MCF 10A (cell line): ENCODE measurements around the gene OBSCN. TPM values are rescaled to one million over a fixed set of nuclear protein-coding genes. Genes with fewer than 3 reads are reported as not detected.
"Not testable (repeated sequence)": the region's sequence is repeated elsewhere in the genome, so short reads cannot be mapped to it uniquely, and the experiment has no call there.

Source experiments
- BruUV-seq: library from RNA; stranded (reverse); fragments of 400-500 nt; replicated peaks from 2 replicates; lab custom pipeline; 2021; lab: Mats Ljungman, UMichigan
- CTCF ChIA-PET: fragments of 300-600 bp; sonication (Branson Sonifier 250); formaldehyde crosslinking; extraction: SDS; loops from one replicate; lab custom pipeline; 2021; ENCODE audit warnings: antibody characterized with exemption, inconsistent platforms; lab: Yijun Ruan, JAX
- POLR2A ChIA-PET: fragments of 300-600, 350-650 bp; sonication (Branson Sonifier 250); formaldehyde crosslinking; extraction: SDS; loops from one replicate; lab custom pipeline; 2020; ENCODE audit warnings: antibody characterized with exemption, inconsistent platforms; lab: Yijun Ruan, JAX
- DNase-seq: peaks from one replicate; pipeline ENCODE4 v3.0.0-alpha.2; 2018; ENCODE audit not compliant: unreplicated experiment
- H3K27ac Mint-ChIP-seq: one replicate; pipeline ENCODE4 v1.8.0; 2022; ENCODE audit warnings: mild to moderate bottlenecking, low read depth, mixed read lengths; ENCODE audit not compliant: unreplicated experiment
- H3K27me3 Mint-ChIP-seq: one replicate; pipeline ENCODE4 v1.8.0; 2022; ENCODE audit warnings: mixed read lengths; ENCODE audit not compliant: insufficient read depth, unreplicated experiment
- H3K36me3 Mint-ChIP-seq: one replicate; pipeline ENCODE4 v1.8.0; 2022; ENCODE audit warnings: mild to moderate bottlenecking, moderate library complexity, mixed read lengths; ENCODE audit not compliant: insufficient read depth, unreplicated experiment
- H3K4me1 Mint-ChIP-seq: one replicate; pipeline ENCODE4 v1.8.0; 2022; ENCODE audit warnings: mixed read lengths; ENCODE audit not compliant: insufficient read depth, unreplicated experiment
- H3K4me3 Mint-ChIP-seq: one replicate; pipeline ENCODE4 v1.8.0; 2022; ENCODE audit warnings: mild to moderate bottlenecking, moderate library complexity, mixed read lengths; ENCODE audit not compliant: unreplicated experiment
- H3K9me3 Mint-ChIP-seq: one replicate; pipeline ENCODE4 v1.8.0; 2022; ENCODE audit warnings: mixed read lengths; ENCODE audit not compliant: unreplicated experiment
- intact Hi-C: fragments of 100-400 bp; cut with micrococcal nuclease; formaldehyde crosslinking; loops from 2 replicates; pipeline ENCODE4 v1.14.1; 2022
- total RNA-seq: library from RNA; stranded (reverse); gene quantifications from 2 replicates; pipeline ENCODE4 v1.2.3, GENCODE V29; 2022
- TF ChIP-seq, protein P1 (sequence below): fragments of 200-600 bp; IDR thresholded peaks from one replicate; pipeline ENCODE4 v1.8.0; 2022; ENCODE audit warnings: antibody characterized with exemption, mild to moderate bottlenecking; ENCODE audit not compliant: unreplicated experiment

The OBSCN gene
- total RNA-seq, 1 experiment from 2014 or later, result 22.6 TPM

DNA sequence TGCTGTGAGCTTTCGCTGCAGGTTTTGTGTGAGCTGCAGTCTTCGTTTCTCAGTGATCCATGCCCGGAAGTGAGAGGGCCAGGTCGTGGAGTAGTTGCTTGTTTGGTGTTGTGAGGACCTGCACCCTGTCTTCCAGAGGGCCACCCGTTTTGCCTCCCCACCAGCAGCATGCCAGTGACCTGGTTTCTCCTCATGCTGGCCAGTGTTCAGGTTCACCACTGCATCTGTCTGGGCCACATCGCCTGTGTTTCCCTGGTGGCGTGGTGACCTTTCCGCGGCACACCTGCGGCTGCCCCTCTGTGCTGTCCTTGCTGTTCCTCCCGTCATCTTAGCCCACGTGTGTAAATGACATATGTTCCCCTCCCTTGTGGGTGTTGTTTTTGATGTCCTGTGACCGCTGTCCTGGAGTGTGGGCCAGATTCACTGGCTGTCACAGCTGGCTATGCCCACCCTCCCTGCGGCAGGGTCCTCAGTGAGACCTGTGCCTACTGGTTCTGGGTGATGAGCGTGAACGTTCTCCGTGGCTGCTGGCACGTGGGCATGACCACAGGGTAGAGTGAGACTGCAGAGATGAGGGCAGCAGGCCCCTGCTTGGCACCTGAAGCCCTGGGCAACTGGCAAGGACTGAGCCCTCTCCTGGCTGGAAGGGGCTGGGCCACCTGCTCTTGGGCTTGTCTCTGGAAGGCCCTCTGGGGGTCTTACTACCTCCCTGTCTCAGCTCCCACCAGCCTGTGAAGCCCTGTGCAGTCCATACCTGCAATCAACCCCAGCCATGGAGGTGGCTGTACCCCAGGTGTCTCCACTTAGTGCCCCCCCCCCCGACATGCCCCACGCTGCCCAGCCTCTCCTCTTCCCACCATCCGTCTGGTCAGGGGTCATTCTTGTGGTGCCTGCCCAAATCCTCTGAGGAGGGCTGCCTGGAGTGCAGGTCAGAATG lies 35.0 kb upstream of the OBSCN start:
- ChIA-PET POLR2A (interaction anchor here (1.0 kb wide), 1 partner anchor 11 kb away, joined by 3 read pairs; no protein-coding TSS in a partner anchor), CTCF (interaction anchor here (0.6 to 1.1 kb wide), 3 partner anchors 41 to 50 kb away, joined by 3 to 8 read pairs (median 5); no protein-coding TSS in a partner anchor)
- BruUV-seq, result no TSS peak
- no peak for DNase-seq
- intact Hi-C loops, result no loop called here
- H3K27me3 Mint-ChIP-seq, result no peaks in the 10 kb centered on the region
- no peak overlapping the region for H3K4me3 Mint-ChIP-seq
- no peaks in the 10 kb centered on the region for H3K4me1 Mint-ChIP-seq
- TF ChIP-seq, protein P1, sequence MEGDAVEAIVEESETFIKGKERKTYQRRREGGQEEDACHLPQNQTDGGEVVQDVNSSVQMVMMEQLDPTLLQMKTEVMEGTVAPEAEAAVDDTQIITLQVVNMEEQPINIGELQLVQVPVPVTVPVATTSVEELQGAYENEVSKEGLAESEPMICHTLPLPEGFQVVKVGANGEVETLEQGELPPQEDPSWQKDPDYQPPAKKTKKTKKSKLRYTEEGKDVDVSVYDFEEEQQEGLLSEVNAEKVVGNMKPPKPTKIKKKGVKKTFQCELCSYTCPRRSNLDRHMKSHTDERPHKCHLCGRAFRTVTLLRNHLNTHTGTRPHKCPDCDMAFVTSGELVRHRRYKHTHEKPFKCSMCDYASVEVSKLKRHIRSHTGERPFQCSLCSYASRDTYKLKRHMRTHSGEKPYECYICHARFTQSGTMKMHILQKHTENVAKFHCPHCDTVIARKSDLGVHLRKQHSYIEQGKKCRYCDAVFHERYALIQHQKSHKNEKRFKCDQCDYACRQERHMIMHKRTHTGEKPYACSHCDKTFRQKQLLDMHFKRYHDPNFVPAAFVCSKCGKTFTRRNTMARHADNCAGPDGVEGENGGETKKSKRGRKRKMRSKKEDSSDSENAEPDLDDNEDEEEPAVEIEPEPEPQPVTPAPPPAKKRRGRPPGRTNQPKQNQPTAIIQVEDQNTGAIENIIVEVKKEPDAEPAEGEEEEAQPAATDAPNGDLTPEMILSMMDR, result no peak
- peak overlapping the region; percentile 47 for H3K27ac Mint-ChIP-seq
- H3K36me3 Mint-ChIP-seq, result peaks cover 9% of the 10 kb centered on the region
- H3K9me3 Mint-ChIP-seq, result no peaks in the 10 kb centered on the region

DNA sequence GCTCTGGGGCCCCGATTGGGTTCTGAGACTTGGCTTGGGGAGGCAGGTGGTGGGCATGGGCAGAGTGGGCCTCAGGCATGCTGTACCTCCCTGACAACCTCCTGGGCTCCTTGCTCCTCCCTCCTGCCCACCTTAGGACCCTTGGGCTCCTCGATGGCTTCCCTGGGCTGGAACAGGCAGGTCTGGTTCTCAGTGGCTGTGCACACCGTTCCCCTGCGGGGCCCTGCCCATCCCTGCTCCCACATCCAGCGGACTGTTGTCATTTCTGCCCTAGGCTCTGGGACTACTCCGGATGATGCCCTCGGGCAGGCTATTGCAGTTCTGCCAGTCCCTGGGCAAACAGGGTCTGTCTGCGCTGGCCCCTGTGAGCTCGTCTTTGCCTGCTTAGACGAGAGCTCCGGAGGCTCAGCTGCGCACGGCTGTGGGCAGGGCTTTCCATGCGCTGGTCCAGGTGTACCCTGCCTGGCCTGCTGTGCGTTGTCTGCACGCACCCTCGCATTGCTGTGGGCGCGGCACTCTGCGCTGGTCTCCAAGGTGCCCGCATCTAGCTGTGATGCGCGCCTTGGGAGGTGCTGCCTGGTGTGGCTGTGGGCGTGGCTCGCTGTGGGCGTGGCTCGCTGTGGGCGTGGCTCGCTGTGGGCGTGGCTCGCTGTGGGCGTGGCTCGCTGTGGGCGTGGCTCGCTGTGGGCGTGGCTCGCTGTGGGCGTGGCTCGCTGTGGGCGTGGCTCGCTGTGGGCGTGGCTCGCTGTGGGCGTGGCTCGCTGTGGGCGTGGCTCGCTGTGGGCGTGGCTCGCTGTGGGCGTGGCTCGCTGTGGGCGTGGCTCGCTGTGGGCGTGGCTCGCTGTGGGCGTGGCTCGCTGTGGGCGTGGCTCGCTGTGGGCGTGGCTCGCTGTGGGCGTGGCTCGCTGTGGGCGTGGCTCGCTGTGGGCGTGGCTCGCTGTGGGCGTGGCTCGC lies 34.0 kb upstream of the OBSCN start:
- H3K4me1 Mint-ChIP-seq, BruUV-seq, intact Hi-C loops, H3K27ac Mint-ChIP-seq, H3K9me3 Mint-ChIP-seq, H3K4me3 Mint-ChIP-seq, DNase-seq, H3K27me3 Mint-ChIP-seq: not testable (repeated sequence)
- peaks cover 13% of the 10 kb centered on the region for H3K36me3 Mint-ChIP-seq
- ChIA-PET POLR2A (interaction anchor here (1.5 kb wide), 1 partner anchor 9 kb away, joined by 6 read pairs; the partner anchor contains the start of gene IBA57), CTCF (interaction anchor here (0.7 to 6.6 kb wide), 3 partner anchors 7 to 51 kb away, joined by 5 to 44 read pairs (median 6); partner anchors contain the start of gene IBA57)

DNA sequence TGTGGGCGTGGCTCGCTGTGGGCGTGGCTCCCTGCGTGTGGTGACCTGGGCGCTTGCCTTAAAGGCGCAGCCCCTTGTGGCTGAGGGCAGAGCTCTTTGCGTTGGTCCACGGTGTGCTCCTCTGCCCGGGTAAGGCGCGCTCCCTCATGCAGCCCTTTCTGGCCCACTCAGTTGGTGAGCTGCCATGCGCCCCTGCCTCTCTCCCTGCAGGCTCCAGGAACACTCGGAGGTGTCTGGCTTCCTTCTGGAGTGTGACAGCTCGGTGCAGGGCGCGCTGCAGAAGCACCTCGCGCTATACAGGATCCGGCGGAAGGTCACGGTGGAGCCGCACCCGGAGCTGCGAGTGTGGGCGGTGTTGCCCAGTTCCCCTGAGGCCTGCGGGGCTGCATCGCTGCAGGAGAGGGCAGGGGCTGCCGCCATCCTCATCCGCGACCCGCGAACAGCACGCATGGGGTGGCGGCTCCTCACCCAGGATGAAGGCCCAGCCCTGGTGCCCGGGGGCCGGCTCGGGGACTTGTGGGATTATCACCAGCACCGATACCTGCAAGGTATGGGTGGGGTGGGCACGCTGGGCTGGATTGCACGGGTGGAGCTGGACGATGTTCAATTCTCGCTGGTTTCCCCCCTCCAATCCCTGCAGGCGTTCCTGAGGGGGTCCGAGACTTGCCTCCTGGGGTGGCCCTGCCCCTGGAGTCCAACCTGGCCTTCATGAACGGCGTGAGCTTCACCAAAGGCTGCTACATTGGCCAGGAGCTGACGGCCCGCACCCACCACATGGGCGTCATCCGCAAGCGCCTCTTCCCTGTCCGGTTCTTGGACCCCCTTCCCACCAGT lies 33.1 kb upstream of the OBSCN start:
- H3K4me1 Mint-ChIP-seq, result no peaks in the 10 kb centered on the region
- H3K36me3 Mint-ChIP-seq, result peaks cover 13% of the 10 kb centered on the region
- BruUV-seq, result no TSS peak
- no peak overlapping the region for H3K27ac Mint-ChIP-seq
- POLR2A ChIA-PET, result interaction anchor here (0.5 to 1.5 kb wide), 2 partner anchors 9 to 20 kb away, joined by 3 to 6 read pairs; partner anchors contain the start of gene IBA57
- H3K9me3 Mint-ChIP-seq, result no peaks in the 10 kb centered on the region
- CTCF ChIA-PET, result interaction anchor here (0.5 to 6.6 kb wide), 4 partner anchors 8 to 693 kb away, joined by 3 to 44 read pairs (median 4); partner anchors contain the start of gene IBA57
- H3K27me3 Mint-ChIP-seq, result no peaks in the 10 kb centered on the region
- H3K4me3 Mint-ChIP-seq, result no peak overlapping the region
- intact Hi-C loops, result no loop called here
- no peak for DNase-seq
- TF ChIP-seq, protein P1, result no peak
